Activated CD4-positive, alpha-beta T cell treated with anti-CD3 and anti-CD28 coated beads, Interleukin-2, Interleukin-4, amounts not matched to agents 100 ng/mL and 50 ng/mL, durations not matched to agents 16 hours and 8 hours (primary cell): ENCODE results near the gene PHF21A.
"Not testable (repeated sequence)": the region's sequence is repeated elsewhere in the genome, so short reads cannot be mapped to it uniquely, and the experiment has no call there.

Experiments
- DNase-seq: peaks from one replicate; pipeline ENCODE4 v3.0.0-alpha.2; 2020; ENCODE audit warnings: low spot score

The PHF21A gene

DNA sequence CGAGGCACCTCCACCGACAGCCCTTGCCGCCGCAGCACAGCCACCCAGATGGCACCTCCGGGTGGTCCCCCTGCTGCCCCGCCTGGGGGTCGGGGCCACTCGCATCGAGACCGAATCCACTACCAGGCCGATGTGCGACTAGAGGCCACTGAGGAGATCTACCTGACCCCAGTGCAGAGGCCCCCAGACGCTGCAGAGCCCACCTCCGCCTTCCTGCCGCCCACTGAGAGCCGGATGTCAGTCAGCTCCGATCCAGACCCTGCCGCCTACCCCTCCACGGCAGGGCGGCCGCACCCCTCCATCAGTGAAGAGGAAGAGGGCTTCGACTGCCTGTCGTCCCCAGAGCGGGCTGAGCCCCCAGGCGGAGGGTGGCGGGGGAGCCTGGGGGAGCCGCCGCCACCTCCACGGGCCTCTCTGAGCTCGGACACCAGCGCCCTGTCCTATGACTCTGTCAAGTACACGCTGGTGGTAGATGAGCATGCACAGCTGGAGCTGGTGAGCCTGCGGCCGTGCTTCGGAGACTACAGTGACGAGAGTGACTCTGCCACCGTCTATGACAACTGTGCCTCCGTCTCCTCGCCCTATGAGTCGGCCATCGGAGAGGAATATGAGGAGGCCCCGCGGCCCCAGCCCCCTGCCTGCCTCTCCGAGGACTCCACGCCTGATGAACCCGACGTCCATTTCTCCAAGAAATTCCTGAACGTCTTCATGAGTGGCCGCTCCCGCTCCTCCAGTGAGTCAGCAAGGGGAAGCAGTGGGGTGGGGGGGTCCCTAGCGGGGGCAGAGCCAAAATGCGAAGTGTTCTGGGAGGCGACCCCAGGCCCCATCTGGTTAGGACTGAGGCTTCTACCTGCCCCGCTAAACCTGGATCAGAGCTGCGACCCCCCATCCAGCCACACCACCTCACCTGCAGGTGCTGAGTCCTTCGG, 218.5 kb downstream of the PHF21A start:
- DNase-seq: no peak

DNA sequence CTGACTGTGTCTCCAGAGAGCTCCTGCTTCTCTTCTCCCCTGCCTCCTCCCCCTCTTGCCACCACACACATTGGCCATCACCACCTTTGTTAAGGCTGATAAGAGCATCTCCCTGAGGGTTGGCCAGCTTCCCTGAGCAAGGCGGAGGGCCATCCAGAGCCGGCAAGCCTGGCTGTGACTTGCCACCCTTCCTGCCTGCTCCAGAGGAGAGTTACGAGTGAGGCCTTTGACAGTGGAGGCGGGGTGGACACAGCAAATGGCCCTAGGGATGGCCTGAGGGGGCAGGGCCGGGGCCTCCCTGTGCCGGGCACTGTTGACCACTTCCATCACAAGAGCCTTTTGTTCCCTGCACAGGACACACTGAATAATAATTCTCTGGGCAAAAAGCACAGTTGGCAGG, 219.6 kb downstream of the PHF21A start:
- DNase-seq: no peak

DNA sequence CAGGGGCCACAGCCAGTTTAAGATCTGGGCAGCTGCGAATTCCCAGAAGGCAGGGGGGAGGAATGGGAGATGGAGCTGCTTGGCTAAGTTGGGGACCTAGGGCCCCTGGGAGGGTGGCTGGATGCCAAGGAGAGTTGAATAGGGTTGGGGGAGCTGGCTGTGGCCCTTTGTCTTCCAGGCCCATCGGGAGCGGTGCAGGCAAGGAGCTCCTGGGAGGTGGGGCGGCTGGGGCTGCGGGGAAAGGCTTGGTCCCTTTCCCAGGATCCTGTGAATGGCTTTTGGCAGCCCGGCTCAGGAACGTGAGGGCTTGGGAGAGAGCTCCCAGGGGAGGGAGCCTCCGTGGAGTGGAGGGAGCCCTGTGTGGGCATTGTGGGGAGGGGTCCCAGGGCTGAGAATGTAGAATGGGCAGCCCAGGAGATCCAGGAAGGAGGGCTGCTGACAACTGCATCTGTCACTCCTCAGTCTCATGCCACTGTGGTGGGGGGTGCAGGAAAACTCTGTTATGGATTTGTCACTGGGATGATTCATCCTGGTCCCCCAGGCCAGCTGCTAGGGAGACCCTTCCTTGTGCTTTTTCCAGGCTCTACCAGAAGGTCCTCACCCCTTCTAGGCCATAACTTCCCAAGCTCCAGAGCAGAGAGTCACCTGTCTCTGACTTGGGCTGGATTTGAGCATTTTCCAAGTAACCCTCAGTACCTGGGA, 220.2 kb downstream of the PHF21A start:
- no peak for DNase-seq

DNA sequence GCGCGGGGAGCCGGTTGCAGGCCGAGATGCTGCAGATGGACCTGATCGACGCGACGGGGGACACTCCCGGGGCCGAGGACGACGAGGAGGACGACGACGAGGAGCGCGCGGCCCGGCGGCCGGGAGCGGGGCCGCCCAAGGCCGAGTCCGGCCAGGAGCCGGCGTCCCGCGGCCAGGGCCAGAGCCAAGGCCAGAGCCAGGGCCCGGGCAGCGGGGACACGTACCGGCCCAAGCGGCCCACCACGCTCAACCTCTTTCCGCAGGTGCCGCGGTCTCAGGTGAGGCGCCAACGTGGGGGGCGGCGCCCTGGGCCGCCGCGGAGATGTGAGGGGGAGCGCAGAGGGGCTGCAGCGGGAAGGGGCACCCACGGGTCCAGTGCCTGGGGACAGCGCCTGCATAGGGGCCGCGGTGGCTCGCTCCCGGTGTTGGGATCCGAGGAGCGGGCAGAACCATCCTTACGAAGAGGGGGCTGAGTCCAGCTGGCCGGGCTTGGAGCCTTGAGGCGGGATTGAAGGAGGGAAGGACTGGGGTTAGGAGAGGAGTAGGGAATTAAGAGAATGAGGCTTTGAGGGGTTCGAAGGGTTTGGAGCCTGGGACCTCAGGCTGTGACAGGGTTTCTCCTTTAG, 221.0 kb downstream of the PHF21A start:
- not testable (repeated sequence) for DNase-seq

DNA sequence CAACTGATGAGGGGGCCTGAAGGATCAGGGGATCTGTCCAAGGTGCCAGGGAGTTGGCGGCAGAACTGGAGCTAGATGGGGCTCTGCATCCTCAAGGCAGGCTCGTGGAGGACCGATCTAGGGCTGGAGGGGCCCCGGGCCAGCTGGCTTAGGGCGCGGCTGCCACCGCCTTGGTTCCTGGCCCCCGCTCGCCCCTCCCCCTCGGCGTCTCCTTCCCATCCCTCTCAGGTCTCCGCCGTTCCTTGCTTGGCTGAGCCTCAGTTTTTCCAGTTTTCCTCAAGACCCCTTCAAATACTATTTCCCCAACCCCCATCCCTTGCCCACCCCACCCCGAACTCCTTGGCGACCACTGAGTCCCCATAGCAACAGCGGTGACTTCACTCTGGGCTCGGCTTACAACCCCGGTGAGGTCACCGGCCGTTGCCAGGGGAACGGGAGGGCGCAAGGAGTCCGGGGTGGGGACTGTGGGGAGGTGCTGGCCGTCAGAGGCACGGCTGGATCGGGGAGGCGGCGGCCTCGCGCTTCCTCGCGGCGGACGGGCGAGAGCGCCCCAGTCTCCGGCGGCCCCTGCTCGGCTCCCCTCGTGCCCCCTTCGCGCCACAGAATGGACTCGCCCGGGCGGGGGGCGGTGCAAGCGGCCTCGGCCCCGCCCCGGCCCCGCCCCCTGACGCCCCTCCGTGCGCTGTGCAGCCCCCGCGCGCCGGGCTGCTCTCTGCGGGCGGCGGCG, 221.6 kb downstream of the PHF21A start:
- peak; percentile 55 for DNase-seq

DNA sequence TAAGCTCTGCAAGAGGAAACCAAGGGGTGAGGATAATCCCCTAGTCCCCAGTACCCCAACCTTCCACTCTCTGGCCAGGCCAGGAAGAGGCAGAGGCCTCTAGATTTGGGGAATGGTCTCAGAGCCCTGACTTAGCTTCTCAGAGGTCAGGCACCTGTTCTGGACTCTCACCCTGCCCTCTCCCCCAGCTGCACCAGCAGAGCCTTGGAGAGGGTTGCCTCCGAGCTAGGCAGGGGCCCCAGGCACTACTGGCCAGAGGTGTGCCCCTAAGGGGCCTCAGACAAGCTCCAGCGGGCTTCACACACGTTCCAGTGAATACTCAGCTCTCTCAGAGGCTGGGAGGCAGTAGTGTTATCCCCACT, 222.2 kb downstream of the PHF21A start:
- DNase-seq: no peak

DNA sequence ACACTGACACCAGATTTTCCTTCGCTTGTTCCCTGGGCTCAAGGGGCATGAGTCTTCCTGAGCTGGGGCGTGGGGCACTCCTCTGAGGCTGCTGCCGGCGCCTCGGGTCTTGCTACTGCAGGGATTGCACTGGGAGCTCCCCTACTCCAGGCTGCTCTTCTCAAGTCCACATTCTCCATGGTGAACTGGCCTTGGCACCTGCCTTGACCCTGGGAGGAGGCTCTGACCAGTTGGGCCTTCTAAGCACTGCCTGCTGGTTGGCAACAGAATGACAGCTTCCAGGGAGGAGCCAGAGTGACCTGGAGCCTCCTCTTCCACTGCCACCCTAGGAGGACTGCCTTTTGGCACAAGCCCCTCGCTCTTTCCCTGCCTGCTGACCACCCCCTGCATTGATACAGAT, 223.7 kb downstream of the PHF21A start:
- DNase-seq: no peak

DNA sequence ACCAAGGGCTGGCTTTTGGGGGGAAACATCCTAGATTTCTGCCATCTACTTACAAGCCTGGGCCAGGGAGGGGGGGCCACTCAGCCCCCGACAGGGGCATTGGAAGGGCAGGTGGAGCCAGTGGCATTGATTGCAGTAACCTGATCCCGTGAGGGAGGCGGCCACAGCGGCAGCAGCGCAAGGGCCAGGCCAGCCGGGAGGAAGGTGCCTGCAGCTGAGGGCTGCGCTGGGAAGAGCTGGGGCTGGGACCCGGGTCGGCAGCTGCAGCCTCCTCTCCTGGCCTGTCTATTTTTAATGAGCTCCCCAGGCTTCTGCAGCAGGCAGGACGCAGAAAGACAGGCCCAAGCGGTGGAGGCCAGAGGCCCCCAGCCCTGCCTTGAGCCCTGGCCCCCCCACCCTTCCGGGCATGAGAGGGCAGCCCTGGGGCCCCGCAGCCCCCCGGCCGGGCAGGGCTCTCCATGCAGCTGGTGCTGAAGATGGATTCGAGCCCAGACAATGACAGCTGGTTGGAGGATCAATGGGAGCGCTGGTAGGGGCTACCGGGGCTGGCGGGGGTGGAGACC, 224.8 kb downstream of the PHF21A start:
- no peak for DNase-seq

DNA sequence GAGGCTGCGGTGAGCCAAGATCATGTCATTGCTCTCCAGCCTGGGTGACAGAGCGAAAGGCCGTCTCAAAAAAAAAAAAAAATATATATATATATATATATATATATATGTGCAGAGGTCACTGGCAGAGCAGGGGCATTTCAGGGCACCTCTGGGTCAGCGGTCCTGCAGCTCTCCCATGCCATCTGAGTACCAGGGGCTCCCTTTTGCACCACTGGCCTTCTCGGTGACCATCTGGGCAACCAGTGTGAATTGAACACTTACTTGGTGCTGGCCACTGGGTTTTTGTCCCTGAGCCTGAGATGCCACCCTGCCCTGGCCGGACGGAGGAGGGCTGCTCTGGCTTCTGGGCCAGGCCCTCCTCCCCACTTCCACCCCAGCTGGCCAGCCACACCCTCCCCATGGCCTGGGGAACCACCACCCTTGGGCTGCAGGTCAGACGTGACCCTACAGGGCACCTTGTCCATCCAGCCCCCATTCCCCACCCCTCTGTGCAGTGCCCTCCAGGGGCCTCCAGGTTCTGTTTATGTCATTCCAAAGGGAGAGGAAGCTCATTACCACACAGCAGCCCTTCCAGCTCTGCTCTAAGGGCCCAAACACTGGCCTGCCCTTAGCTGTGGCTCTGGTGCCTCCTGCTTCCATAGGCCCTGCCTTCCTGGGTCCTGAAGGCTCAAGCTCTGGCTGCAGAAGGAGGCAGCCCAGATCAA, 225.5 kb downstream of the PHF21A start:
- no peak for DNase-seq

DNA sequence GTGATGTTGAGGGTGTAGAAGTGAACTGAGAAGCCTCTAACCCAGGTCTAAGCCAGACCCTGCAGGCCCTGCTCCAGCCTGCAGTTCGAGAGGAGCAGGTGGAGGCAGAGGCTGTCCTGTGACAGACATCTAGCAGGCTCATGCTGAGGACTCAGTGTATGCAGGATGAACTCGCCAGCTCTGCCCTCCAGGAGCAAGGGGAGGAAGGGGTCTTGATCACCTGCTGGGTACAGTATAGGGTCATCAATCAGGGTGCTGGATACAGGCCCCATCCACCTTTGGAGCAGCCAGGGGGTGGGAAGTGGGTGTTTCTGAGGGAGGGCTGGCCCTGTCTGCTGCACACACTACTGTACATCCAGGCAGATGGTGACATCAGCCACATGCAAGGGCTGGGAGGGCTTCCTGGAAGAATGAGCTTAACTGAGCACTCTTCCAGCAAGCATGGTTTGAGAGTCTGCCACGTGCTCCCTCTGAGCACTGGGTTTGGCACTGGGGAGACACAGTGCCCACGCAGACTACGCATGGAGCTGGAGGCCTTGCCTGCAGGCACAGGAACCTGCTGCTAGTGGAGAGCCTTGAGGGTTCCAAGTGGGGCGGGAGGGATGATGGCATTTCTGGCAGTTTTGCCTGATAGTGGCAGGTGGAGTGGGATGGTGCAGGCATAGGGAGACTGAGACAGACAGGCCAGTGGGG, 226.6 kb downstream of the PHF21A start:
- no peak for DNase-seq

DNA sequence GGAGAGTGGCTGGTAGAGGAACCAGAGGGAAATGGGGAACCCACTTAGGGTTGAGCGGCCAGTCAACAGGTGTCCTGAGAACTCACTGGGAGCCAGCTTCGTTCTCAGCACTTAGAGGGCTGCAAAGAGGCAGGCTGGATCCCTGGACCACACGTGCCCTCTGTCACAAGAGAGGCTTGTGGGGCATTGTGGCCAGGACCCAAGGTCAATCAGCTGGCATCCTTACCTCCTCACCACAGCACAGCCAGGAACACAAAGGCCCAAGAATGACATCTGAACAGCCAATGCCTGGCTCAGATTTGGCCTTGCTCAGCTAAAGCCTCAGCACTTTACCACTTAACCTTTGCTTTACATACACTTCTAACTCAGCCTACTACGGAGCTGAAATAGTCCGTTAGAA, 228.4 kb downstream of the PHF21A start:
- no peak for DNase-seq

DNA sequence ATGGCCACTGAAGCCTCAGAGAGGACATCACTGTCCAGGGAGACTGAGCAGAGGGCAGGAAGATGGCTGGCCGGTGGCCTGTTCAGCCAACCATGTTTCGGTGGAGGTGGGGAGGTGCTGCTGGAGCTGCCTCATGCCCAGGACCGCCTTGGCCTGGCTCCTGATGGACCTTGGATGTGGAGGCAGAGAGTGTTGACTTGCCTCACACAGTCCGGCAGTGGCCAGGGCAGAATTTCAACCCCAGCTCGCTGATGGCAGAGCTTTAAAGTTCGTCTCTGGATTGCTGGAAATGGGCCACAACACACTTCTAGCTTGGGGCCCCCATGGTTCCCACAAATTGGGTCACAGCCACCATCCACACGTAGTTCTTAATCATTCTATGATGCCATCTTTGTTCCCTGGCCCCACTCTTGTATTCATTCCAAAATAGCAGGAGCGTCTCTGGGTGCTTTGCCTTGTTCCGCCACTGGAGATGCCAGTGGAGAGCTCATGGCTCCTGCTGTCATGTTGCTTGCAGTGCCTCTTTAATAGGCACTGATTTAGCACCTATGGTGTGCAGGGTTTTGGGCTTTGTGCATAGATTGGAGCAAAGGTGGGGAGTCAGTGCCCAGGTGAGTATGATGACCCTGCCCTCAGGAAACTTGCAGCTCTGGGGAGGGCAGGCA, 230.2 kb downstream of the PHF21A start:
- DNase-seq: no peak

DNA sequence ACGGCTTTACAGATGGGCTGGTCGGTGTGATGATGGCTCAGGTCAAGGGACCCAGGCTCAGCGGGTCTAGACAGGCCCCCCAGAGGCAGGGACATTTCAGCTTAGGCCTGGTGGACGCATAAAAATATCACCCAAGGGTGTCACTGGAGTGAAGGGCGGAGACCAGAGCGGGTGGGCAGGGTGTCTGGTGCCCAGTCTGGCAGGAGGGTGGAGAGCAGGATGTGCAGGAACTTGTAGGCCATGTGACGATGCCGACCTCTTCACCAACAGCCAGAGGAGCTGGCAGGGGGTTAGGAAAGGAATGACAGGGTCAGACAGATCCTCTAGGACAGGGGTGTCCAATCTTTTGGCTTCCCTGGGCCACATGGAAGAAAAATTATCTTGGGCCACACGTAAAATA, 231.3 kb downstream of the PHF21A start:
- DNase-seq: no peak

DNA sequence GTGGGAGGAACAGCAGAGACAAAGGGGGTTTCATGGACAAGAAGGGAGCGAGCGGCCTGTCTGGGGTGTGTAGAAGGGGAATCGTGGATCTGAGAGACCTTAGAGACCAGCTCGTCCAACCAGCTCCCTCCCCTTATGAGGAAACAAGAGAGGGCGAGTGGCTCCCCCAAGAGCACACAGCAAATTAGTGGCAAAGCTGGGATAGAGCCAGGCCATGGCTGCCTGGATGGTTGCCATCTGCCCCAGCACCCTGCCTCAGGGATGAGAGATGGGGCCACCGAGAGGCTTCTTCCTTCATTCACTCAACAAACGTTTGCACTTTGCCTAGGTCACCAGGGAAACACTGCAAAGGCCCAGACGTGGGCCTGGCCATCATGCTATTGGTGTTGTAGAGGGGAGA, 231.7 kb downstream of the PHF21A start:
- DNase-seq: no peak

DNA sequence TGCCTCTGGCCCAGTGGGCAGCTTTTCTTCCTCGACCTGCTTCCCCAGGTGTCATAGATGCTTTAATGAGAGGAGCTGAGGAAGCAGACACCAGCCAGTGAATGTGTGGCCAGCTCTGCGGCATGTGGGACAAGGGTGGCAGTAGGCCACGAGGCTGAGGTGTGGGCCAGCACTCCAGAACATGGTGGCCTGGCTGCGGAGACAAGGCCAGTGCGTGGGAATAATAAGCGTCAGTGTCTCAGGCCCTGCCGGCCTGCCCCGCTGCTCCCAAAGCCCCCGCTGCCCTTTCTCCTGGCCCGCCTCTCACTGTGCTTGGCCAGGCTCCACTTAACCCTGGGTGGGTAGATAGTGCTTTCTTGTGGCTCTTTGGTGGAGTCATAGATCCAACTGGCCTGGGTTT, 233.7 kb downstream of the PHF21A start:
- DNase-seq: no peak

DNA sequence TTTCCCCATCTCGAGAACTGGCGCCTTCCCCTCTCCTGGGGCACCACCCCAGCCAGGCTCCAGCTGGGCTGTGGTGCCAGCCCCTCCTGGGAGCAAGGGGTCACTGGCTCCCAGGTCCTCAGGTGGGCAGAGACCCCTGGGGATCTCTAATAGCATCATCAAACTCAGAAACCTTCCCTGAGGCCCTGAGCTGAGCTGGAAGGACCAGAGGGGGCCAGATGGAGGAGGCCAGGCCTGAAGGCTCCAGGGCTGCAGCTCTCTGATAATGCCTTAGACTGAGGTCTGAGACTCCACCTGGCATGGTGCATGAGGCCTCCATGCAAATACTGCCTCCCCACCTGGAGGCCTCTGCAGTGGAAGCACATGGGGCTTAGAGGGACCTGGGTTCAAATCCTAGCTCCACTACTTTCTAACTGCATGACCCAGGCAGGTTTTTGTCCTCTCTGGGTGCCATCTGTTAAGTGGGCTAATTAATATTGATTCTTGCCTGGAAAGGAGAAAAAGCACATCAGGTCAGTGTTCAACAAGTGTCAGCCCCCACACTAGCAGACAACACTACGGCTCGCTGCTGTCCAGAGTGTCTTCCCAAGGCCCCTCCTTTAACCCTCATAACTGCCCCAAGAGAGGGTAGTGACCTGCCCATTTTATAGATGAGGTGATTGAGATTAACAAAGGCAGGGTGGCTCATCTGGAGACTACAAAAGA, 234.3 kb downstream of the PHF21A start:
- DNase-seq: no peak

DNA sequence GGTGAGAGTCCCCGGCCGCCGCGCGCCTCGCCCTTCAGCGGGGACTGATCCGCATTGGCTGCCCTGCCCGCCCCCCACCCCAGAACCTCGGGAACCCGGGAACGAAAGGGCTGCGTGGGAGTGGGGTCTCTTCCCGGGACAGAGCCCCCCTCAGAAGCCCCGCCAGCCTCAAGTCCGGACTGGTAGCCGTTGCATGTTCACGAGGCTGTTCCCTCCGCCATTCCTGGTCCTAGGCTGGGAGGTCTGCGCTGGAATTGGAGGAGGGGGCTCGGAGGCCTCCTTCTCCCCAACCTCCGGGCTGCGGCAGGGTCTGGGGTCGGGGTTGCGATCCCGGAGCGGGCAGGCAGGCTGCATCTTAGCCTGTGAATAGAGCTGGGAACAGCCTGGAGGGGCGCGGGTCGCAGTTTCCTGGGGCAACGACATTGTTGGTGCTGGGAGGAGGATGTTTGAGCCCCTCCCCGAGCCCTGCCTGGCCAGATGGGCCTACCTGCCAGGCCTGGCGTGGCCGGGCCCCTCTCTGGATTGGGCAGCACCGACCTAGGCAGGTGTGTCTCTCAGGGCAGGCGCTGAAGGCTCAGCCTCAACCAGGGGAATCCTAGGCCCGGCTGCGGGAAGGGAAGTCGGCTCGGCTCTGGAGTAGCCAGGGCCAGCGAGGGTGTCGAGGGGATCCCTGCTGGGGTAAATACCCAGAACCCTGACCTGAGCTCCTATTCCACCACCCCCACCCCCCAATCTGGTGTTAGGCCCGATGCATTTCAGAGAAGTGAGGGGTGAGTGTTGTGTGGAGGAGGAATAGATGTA, 235.1 kb downstream of the PHF21A start:
- no peak for DNase-seq

DNA sequence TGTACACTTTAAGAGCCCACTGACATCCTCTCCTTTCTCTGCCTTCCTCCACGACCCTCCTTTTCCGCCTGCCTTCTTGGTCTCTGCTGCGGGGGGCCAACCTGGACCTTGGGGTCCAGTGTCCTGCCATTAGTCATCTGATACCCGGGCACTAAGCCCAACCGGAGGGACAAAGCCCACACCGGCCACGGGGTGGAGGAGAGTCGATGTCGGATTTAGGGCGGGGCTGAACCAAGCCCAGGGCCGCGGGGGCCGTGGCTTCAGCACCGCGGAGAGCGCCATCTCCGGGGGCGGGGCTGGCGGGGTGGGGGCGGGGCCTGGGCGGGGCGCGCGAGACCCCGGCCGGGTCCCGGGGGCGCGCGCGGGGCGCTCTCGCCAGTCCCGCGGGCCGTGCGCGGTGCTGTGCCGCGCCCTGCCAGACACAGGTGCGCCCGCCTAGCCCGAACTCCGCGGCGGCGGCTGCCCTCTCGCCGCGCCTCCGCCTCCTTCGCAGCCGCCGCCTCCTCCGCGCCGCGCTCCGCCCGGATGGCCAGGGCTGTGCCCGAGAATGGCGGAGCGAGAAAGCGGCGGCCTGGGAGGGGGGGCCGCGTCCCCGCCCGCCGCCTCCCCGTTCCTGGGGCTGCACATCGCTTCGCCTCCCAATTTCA, 235.9 kb downstream of the PHF21A start, which contains the start of gene MAPK8IP1:
Gene MAPK8IP1, plus strand, starts transcription at position 378 of the 647 bp plus-strand sequence. Its CDS starts 170 bp downstream, at position 548.
- DNase-seq: peak; percentile 33
